Liver (tissue), 9 donors: ENCODE measurements around the gene TMEM163. TPM values are rescaled to one million over a fixed set of nuclear protein-coding genes. Genes with fewer than 3 reads are reported as not detected.

ENCODE experiments used
- DNase-seq: peaks from one replicate; pipeline ENCODE4 v3.0.0-alpha.2; 2017; ENCODE audit warnings: low spot score
- H3K27ac ChIP-seq, 2 donors: one replicate each; pipeline ENCODE4 v1.7.0; 2013; ENCODE audit warnings: inconsistent platforms in 2 of 2, low read length in 2 of 2, control low read depth in 1 of 2, low read depth in 1 of 2, mild to moderate bottlenecking in 1 of 2
- H3K27me3 ChIP-seq, 4 donors: one replicate each; pipeline versions ENCODE4 v1.6.1 to v1.7.0; 2013; ENCODE audit warnings: low read length in 3 of 4, inconsistent platforms in 1 of 4, mild to moderate bottlenecking in 1 of 4, moderate library complexity in 1 of 4; ENCODE audit not compliant: control insufficient read depth in 4 of 4, insufficient read depth in 4 of 4
- H3K36me3 ChIP-seq, 4 donors: one replicate each; pipeline versions ENCODE4 v1.6.1 to v1.7.0; 2013; ENCODE audit warnings: low read length in 3 of 4, mild to moderate bottlenecking in 3 of 4, low read depth in 1 of 4, moderate library complexity in 1 of 4; ENCODE audit not compliant: control insufficient read depth in 4 of 4, insufficient read depth in 3 of 4
- H3K4me1 ChIP-seq, 4 donors: one replicate each; pipeline versions ENCODE4 v1.6.1 to v1.7.0; 2013; ENCODE audit warnings: low read length in 3 of 4, mild to moderate bottlenecking in 3 of 4, moderate library complexity in 1 of 4; ENCODE audit not compliant: control insufficient read depth in 4 of 4, insufficient read depth in 4 of 4
- H3K4me3 ChIP-seq, 3 donors: one replicate each; pipeline versions ENCODE4 v1.6.1 to v1.7.0; 2013; ENCODE audit warnings: low read length in 3 of 3, control low read depth in 1 of 3, low read depth in 1 of 3, mild to moderate bottlenecking in 1 of 3
- H3K9ac ChIP-seq, 2 donors: one replicate each; pipeline ENCODE4 v1.7.0; 2013; ENCODE audit warnings: low read length in 2 of 2, mild to moderate bottlenecking in 2 of 2, moderate library complexity in 2 of 2, control low read depth in 1 of 2, low read depth in 1 of 2
- H3K9me3 ChIP-seq, 4 donors: one replicate each; pipeline versions ENCODE4 v1.6.1 to v1.7.0; 2013; ENCODE audit warnings: low read length in 3 of 4; ENCODE audit not compliant: control insufficient read depth in 4 of 4
- EGR1 ChIP-seq, 2 donors: IDR thresholded peaks; 2 replicates each; pipeline ENCODE4 v1.6.1; 2016 to 2018; ENCODE audit warnings: antibody characterized with exemption in 2 of 2, low read depth in 2 of 2
- FOXA1 ChIP-seq: IDR thresholded peaks from 2 replicates; pipeline ENCODE4 v1.6.1; 2016; ENCODE audit warnings: antibody characterized with exemption
- GABPA ChIP-seq, 2 donors: IDR thresholded peaks in 1 of 2; conservative IDR thresholded peaks in 1 of 2; 2 replicates each; pipeline ENCODE4 v1.6.1; 2016; ENCODE audit warnings: antibody characterized with exemption in 2 of 2, mild to moderate bottlenecking in 1 of 2, moderate library complexity in 1 of 2
- HNF4A ChIP-seq, 2 donors: conservative IDR thresholded peaks; 2 replicates each; pipeline ENCODE4 v1.6.1; 2016; ENCODE audit warnings: antibody characterized with exemption in 2 of 2, mild to moderate bottlenecking in 2 of 2
- HNF4G ChIP-seq: IDR thresholded peaks from 2 replicates; pipeline ENCODE4 v1.6.1; 2016; ENCODE audit warnings: antibody characterized with exemption
- JUND ChIP-seq, 2 donors: IDR thresholded peaks; 2 replicates each; pipeline ENCODE4 v1.6.1; 2016; ENCODE audit warnings: antibody characterized with exemption in 2 of 2
- NR2F2 ChIP-seq: IDR thresholded peaks from 2 replicates; pipeline ENCODE4 v1.6.1; 2016; ENCODE audit warnings: antibody characterized with exemption
- RAD21 ChIP-seq, 2 donors: IDR thresholded peaks; 2 replicates each; pipeline ENCODE4 v1.6.1; 2016; ENCODE audit warnings: antibody characterized with exemption in 2 of 2, mild to moderate bottlenecking in 2 of 2
- RXRA ChIP-seq, 2 donors: IDR thresholded peaks; 2 replicates each; pipeline ENCODE4 v1.6.1; 2017 to 2018; ENCODE audit warnings: antibody characterized with exemption in 2 of 2, mild to moderate bottlenecking in 1 of 2
- SP1 ChIP-seq: IDR thresholded peaks from 2 replicates; pipeline ENCODE4 v1.6.1; 2018; ENCODE audit warnings: antibody characterized with exemption, mild to moderate bottlenecking
- TAF1 ChIP-seq: conservative IDR thresholded peaks from 2 replicates; pipeline ENCODE4 v1.6.1; 2016; ENCODE audit warnings: antibody characterized with exemption, mild to moderate bottlenecking
- WGBS: extraction: QIAGEN DNeasy Blood & Tissue Kit; methylation state at CpG from one replicate; pipeline ENCODE4 v1.1.7; 2013; 5-methylcytosine and 5-hydroxymethylcytosine counted together
- polyA plus RNA-seq, 2 donors: library from polyadenylated mRNA; stranded (reverse) in 1 of 2; unstranded in 1 of 2; fragments of 200-250 nt in 1 of 2; fragments of >200 nt in 1 of 2; fragmentation: Nextera tagmentation in 1 of 2; extraction: Ambion mirVana in 1 of 2; gene quantifications; one replicate each; pipeline versions ENCODE4 v1.2.1 to v1.2.3, GENCODE V29; 2013 to 2015
- total RNA-seq, 2 donors: library from RNA; depleted of rRNA; stranded (reverse); fragments of >200 nt; gene quantifications; one replicate each; pipeline ENCODE4 v1.2.3, GENCODE V29; 2014
- TF ChIP-seq, protein P1 (sequence below): fragments of 150-350 bp; IDR thresholded peaks from 2 replicates; pipeline ENCODE4 v1.5.1; 2017; ENCODE audit warnings: improper control_type of control experiment, low read depth, low read length; ENCODE audit not compliant: missing input control
- TF ChIP-seq, protein P2 (sequence below): IDR thresholded peaks from 2 replicates; pipeline ENCODE4 v1.6.1; 2016; ENCODE audit warnings: antibody characterized with exemption
- TF ChIP-seq, protein P3 (sequence below): IDR thresholded peaks from 2 replicates; pipeline ENCODE4 v1.6.1; 2016; ENCODE audit warnings: antibody characterized with exemption
- TF ChIP-seq, protein P4 (sequence below): IDR thresholded peaks from 2 replicates; pipeline ENCODE4 v1.6.1; 2016; ENCODE audit warnings: antibody characterized with exemption
- TF ChIP-seq, protein P5 (sequence below): IDR thresholded peaks from 2 replicates; pipeline ENCODE4 v1.6.1; 2016; ENCODE audit warnings: antibody characterized with exemption, mild to moderate bottlenecking
- donor health status: healthy.
- donor health status: healthy.
- donor health status: healthy.
- donor health status: healthy.
- donor health status: healthy.

Gene TMEM163
- total and polyA plus RNA-seq, 4 donors, result 0.08 to 0.48 (median 0.25) TPM

DNA sequence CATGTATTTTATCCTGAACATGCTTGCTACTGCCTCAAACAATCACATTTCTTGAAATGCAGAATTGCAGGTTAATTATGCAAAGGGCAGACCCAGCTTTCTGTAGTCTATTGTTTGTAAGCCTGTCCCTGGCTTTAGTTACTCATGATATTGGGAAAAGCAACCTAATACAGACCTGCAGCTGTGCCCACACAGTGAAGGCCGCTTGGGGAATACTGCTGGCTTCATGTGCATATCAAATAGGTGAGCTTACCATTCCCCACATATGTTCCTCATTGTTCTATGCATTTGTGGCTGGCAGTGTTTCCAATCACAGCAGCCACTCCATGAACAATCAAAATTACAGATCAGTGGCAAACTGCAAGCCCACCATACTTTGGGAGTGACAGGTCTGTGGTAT, 186.3 kb downstream of the TMEM163 start:
- Histone ChIP-seq H3K27me3 (no peaks in the 10 kb centered on the region), H3K36me3 (no peaks in the 10 kb centered on the region), H3K9ac (no peak overlapping the region), H3K27ac (no peak overlapping the region), H3K4me3 (no peak overlapping the region), H3K9me3 (peaks cover 0 to 2% (median 0%) of the 10 kb centered on the region in 4 donors), H3K4me1 (no peaks in the 10 kb centered on the region)
- no peak for TF ChIP-seq RXRA (IDR thresholded peaks at IDR 0.05)
- TF ChIP-seq, protein P1, sequence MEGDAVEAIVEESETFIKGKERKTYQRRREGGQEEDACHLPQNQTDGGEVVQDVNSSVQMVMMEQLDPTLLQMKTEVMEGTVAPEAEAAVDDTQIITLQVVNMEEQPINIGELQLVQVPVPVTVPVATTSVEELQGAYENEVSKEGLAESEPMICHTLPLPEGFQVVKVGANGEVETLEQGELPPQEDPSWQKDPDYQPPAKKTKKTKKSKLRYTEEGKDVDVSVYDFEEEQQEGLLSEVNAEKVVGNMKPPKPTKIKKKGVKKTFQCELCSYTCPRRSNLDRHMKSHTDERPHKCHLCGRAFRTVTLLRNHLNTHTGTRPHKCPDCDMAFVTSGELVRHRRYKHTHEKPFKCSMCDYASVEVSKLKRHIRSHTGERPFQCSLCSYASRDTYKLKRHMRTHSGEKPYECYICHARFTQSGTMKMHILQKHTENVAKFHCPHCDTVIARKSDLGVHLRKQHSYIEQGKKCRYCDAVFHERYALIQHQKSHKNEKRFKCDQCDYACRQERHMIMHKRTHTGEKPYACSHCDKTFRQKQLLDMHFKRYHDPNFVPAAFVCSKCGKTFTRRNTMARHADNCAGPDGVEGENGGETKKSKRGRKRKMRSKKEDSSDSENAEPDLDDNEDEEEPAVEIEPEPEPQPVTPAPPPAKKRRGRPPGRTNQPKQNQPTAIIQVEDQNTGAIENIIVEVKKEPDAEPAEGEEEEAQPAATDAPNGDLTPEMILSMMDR, result no peak
- TF ChIP-seq, protein P2, sequence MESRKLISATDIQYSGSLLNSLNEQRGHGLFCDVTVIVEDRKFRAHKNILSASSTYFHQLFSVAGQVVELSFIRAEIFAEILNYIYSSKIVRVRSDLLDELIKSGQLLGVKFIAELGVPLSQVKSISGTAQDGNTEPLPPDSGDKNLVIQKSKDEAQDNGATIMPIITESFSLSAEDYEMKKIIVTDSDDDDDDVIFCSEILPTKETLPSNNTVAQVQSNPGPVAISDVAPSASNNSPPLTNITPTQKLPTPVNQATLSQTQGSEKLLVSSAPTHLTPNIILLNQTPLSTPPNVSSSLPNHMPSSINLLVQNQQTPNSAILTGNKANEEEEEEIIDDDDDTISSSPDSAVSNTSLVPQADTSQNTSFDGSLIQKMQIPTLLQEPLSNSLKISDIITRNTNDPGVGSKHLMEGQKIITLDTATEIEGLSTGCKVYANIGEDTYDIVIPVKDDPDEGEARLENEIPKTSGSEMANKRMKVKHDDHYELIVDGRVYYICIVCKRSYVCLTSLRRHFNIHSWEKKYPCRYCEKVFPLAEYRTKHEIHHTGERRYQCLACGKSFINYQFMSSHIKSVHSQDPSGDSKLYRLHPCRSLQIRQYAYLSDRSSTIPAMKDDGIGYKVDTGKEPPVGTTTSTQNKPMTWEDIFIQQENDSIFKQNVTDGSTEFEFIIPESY, result no peak
- WGBS, result 85% methylated on average over 1 of the region's 1 CpG
- no peak for DNase-seq

DNA sequence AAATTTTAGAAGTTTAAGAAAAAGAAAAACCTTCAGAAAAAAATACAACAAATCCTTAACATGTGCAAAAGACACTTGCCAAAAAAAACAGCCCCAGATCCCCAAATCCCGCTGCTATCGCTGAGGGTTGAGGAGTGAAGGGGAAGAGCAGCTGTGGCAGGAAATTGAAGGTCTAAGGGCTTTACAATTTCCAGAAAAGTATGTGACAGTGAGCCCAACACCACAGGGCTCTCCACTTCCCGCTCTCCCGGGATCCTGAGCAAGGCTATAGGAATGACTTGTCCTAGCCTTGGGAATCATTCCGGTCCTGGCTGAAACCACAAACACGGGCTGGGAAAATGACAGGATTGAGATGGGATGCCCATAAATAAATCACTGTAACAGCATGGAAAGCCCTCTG, 191.4 kb downstream of the TMEM163 start:
- DNase-seq, result no peak
- TF ChIP-seq RAD21 (IDR thresholded peaks at IDR 0.05) (no peak), HNF4G (no peak), NR2F2 (no peak), EGR1 (IDR thresholded peaks at IDR 0.05; ENCODE audit: low read depth in 2 of 2) (no peak), GABPA (IDR thresholded peaks at IDR 0.05 in 1 of 2, conservative IDR thresholded peaks at IDR 0.05 in 1 of 2) (no peak), JUND (IDR thresholded peaks at IDR 0.05) (no peak), RXRA (IDR thresholded peaks at IDR 0.05) (no peak), FOXA1 (no peak), TAF1 (no peak), SP1 (no peak), HNF4A (conservative IDR thresholded peaks at IDR 0.05) (no peak)
- TF ChIP-seq, protein P3, sequence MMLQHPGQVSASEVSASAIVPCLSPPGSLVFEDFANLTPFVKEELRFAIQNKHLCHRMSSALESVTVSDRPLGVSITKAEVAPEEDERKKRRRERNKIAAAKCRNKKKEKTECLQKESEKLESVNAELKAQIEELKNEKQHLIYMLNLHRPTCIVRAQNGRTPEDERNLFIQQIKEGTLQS, result no peak
- TF ChIP-seq, protein P1, result no peak
- TF ChIP-seq, protein P4, sequence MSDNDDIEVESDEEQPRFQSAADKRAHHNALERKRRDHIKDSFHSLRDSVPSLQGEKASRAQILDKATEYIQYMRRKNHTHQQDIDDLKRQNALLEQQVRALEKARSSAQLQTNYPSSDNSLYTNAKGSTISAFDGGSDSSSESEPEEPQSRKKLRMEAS, result no peak
- TF ChIP-seq, protein P2, result no peak
- TF ChIP-seq, protein P5, sequence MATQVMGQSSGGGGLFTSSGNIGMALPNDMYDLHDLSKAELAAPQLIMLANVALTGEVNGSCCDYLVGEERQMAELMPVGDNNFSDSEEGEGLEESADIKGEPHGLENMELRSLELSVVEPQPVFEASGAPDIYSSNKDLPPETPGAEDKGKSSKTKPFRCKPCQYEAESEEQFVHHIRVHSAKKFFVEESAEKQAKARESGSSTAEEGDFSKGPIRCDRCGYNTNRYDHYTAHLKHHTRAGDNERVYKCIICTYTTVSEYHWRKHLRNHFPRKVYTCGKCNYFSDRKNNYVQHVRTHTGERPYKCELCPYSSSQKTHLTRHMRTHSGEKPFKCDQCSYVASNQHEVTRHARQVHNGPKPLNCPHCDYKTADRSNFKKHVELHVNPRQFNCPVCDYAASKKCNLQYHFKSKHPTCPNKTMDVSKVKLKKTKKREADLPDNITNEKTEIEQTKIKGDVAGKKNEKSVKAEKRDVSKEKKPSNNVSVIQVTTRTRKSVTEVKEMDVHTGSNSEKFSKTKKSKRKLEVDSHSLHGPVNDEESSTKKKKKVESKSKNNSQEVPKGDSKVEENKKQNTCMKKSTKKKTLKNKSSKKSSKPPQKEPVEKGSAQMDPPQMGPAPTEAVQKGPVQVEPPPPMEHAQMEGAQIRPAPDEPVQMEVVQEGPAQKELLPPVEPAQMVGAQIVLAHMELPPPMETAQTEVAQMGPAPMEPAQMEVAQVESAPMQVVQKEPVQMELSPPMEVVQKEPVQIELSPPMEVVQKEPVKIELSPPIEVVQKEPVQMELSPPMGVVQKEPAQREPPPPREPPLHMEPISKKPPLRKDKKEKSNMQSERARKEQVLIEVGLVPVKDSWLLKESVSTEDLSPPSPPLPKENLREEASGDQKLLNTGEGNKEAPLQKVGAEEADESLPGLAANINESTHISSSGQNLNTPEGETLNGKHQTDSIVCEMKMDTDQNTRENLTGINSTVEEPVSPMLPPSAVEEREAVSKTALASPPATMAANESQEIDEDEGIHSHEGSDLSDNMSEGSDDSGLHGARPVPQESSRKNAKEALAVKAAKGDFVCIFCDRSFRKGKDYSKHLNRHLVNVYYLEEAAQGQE, result no peak
- H3K27ac ChIP-seq, result no peak overlapping the region
- H3K27me3 ChIP-seq, result no peaks in the 10 kb centered on the region
- H3K4me3 ChIP-seq, result no peak overlapping the region
- no peaks in the 10 kb centered on the region for H3K36me3 ChIP-seq
- H3K9me3 ChIP-seq, result no peaks in the 10 kb centered on the region
- no peaks in the 10 kb centered on the region for H3K4me1 ChIP-seq
- H3K9ac ChIP-seq, result no peak overlapping the region
- 65% methylated on average over 6 of the region's 6 CpGs for WGBS
